Psoas muscle (tissue), 8 donors: ENCODE data around the gene ZNRF2. TPM values are rescaled to one million over a fixed set of nuclear protein-coding genes. Genes with fewer than 3 reads are reported as not detected.

Experiments
- ATAC-seq, 4 donors: fragments of 200-7000 bp; cut with Tn5 transposase; one replicate each; pipeline ENCODE4 v1.9.1; 2020; ENCODE audit warnings: moderate library complexity in 3 of 4, mild to moderate bottlenecking in 2 of 4
- DNase-seq, 2 donors: peaks; one replicate each; pipeline ENCODE4 v3.0.0-alpha.2; 2020
- H3K27ac ChIP-seq: fragments of 200-600 bp; one replicate; pipeline ENCODE4 v1.8.0; 2022
- H3K27me3 ChIP-seq, 3 donors: fragments of 200-600 bp in 1 of 3; one replicate each; pipeline versions ENCODE4 v1.6.1 to v1.8.0; 2013 to 2022; ENCODE audit warnings: low read length in 2 of 3, mild to moderate bottlenecking in 2 of 3, moderate library complexity in 1 of 3; ENCODE audit not compliant: insufficient read depth in 3 of 3
- H3K36me3 ChIP-seq, 2 donors: fragments of 200-600 bp in 1 of 2; one replicate each; pipeline versions ENCODE4 v1.6.1 to v1.8.0; 2013 to 2022; ENCODE audit warnings: low read depth in 1 of 2, mild to moderate bottlenecking in 1 of 2, moderate library complexity in 1 of 2; ENCODE audit not compliant: insufficient read depth in 1 of 2
- H3K4me1 ChIP-seq: fragments of 200-600 bp; one replicate; pipeline ENCODE4 v1.8.0; 2022
- H3K4me3 ChIP-seq: fragments of 200-600 bp; one replicate; pipeline ENCODE4 v1.8.0; 2022; ENCODE audit warnings: mild to moderate bottlenecking
- H3K9me3 ChIP-seq: fragments of 200-600 bp; one replicate; pipeline ENCODE4 v1.8.0; 2022
- WGBS, 3 donors: extraction: QIAGEN DNeasy Blood & Tissue Kit; methylation state at CpG; one replicate each; pipeline versions ENCODE4 v1.1.6 to v1.1.7; 2013; 5-methylcytosine and 5-hydroxymethylcytosine counted together
- intact Hi-C, 2 donors: fragments of 100-400 bp; cut with DNase I; formaldehyde crosslinking; loops; one replicate each; pipeline versions ENCODE4 v1.11.0 to v1.14.2; 2022
- polyA plus RNA-seq, 3 donors: library from polyadenylated mRNA; stranded (reverse); fragments of 200-250 nt; gene quantifications; one replicate each; pipeline ENCODE4 v1.2.3, GENCODE V29; 2013
- total RNA-seq, 4 donors: library from RNA; stranded (reverse); fragmentation: NEBNext Ultra II Directional in 2 of 4; extraction: Animal tissue kit (Norgen Biotek cat#: 25700) in 2 of 4; gene quantifications; one replicate each; pipeline versions ENCODE4 v1.2.1 to v1.2.4, GENCODE V29; 2021 to 2023
- TF ChIP-seq, protein P1 (sequence below): fragments of 200-600 bp; IDR thresholded peaks from one replicate; pipeline ENCODE4 v1.8.0; 2022; ENCODE audit warnings: antibody characterized with exemption
- donor health status: healthy with polysubstance abuse.
- donor health status: DM: no; HTN: no; CAD: no; lungs with moderate emphysema.
- donor health status: Bipolar disorder and iron deficiency.
- donor health status: healthy.
- donor health status: DM: yes; HTN: yes; CAD: no.
- donor health status: DM: no; HTN: no; CAD: no.
- donor health status: DM: no; HTN: no; CAD: no.
- donor health status: DM: yes; HTN: yes; CAD: no.

The ZNRF2 gene
- total and polyA plus RNA-seq, 7 donors: 3.9 to 21.5 (median 10.2) TPM

DNA sequence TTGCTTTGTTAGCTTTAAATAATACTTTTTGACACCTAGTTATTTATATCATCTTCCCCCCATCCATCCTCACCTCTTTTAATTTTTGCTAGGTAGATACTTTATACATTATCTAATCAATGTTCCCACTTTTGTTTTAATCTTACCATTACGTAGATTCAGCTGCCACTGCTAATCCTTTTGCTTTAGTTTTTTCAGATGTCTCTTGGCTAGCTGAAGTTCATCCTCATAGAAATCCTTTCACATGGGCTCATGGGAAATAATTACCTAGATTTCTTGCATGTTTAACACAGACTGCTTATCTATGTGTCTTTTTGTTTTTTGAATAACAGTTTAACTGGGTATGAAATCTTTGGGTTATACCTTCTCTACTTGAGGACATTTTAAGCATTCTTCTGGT is 60.1 kb downstream of the ZNRF2 start:
- 50 to 55% (median 51%) methylated on average over 1 of the region's 1 CpG for WGBS, 3 donors
- TF ChIP-seq, protein P1, sequence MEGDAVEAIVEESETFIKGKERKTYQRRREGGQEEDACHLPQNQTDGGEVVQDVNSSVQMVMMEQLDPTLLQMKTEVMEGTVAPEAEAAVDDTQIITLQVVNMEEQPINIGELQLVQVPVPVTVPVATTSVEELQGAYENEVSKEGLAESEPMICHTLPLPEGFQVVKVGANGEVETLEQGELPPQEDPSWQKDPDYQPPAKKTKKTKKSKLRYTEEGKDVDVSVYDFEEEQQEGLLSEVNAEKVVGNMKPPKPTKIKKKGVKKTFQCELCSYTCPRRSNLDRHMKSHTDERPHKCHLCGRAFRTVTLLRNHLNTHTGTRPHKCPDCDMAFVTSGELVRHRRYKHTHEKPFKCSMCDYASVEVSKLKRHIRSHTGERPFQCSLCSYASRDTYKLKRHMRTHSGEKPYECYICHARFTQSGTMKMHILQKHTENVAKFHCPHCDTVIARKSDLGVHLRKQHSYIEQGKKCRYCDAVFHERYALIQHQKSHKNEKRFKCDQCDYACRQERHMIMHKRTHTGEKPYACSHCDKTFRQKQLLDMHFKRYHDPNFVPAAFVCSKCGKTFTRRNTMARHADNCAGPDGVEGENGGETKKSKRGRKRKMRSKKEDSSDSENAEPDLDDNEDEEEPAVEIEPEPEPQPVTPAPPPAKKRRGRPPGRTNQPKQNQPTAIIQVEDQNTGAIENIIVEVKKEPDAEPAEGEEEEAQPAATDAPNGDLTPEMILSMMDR: no peak
- Histone ChIP-seq H3K27ac (no peak overlapping the region), H3K36me3 (no peaks in the 10 kb centered on the region), H3K27me3 (no peaks in the 10 kb centered on the region), H3K4me3 (no peak overlapping the region), H3K9me3 (no peaks in the 10 kb centered on the region), H3K4me1 (peaks cover 17% of the 10 kb centered on the region)
- DNase-seq (no peak), ATAC-seq (no peak)
- intact Hi-C loops: loop anchor here in 1 of 2 donors (5.0 kb wide), 1 partner anchor 42 kb away; no protein-coding TSS in a partner anchor

DNA sequence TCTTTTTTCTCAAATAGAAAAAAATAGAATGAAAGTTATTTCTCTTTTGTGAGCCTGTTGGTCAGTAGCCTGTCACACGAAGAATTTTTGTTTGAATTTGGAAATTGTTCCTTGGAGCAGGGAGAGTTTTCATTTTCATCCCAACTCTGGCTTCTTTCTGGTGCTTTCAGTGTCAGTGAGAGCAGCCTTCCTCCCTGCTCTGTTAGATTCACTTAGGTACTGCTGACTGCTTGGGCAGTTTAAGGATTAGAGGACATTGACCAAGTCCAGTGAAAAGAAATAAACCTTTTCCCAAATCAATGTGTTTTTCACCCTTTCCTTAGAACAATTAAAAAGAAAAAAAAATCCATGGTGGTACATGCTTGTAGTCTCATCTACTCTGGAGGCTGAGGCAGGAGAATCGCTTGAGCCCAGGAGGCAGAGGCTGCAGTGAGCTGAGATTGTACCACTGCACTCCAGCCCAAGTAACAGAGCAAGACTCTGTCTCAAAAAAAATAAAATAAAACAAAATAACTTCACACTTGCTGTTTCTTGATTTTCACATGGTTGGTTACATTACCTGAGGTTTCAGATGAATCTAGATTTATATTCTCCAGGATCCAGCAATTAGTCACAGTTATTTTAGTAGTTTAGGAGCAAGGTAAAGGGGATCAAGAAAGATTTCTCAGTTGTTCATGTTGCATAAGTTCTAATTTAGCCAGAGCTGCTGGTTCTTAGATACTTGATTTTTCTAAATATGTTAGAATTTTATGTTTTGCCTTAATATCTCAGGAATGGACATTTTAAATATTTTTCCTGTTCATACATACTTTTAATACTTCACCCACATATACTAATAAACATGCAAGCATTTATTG is 63.1 kb downstream of the ZNRF2 start:
- Histone ChIP-seq H3K36me3 (no peaks in the 10 kb centered on the region), H3K27me3 (no peaks in the 10 kb centered on the region), H3K4me1 (peaks cover 27% of the 10 kb centered on the region), H3K27ac (peak overlapping the region; percentile 33), H3K9me3 (no peaks in the 10 kb centered on the region), H3K4me3 (no peak overlapping the region)
- 82 to 95% (median 89%) methylated on average over 2 of the region's 2 CpGs for WGBS, 3 donors
- DNase-seq (no peak), ATAC-seq (peak in 1 of 4 donors; percentile 26)
- TF ChIP-seq, protein P1: no peak
- intact Hi-C loops: no loop called here

DNA sequence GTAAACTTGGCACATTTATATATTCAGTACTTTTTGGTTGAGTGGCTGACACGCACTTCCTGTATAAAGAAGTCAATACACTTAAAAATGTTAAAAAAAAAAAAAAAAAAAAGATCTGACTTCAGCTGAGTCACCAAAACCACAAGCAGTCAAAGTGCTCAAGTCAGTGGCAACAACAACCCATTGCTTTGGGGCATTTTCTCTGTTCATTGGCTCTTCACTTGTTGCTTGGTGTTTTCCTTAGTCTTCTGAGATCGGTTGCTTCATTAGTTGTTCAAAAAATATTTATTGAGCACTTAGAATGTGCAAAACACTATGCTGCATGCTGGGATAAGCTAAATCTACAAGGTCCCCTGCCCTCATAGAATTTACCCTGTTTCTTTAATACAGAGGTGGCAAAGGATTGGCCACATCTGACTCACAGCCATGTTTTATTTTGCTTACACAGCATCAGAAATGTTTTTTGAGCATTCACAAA is 63.7 kb downstream of the ZNRF2 start:
- H3K36me3 ChIP-seq: no peaks in the 10 kb centered on the region
- peaks cover 31% of the 10 kb centered on the region for H3K4me1 ChIP-seq
- no peak overlapping the region for H3K4me3 ChIP-seq
- peak in 2 of 4 donors; percentile 27 to 40 for ATAC-seq
- DNase-seq: no peak
- no peaks in the 10 kb centered on the region for H3K9me3 ChIP-seq
- 74 to 77% (median 76%) methylated on average over 2 of the region's 2 CpGs for WGBS, 3 donors
- TF ChIP-seq, protein P1: no peak
- H3K27me3 ChIP-seq: no peaks in the 10 kb centered on the region
- H3K27ac ChIP-seq: peak overlapping the region; percentile 33
- intact Hi-C loops: no loop called here

DNA sequence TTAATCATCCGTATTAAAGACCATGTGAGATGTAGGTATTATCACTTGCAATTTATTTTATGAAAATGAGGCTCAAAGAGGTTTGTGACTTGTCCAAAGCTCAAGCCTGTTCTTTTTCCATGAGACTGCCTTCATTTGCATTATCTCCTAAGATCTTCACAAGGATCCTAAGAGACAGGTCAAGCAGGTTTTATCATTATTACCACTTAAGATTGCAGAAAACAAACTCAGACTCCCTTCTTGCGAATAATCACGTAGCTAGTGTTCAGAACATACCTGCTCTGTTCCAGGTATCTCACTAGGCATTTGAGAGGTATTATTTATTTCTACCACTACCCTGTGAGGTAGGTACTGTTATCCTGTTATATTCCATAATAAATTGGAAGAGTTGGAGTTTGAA is 64.8 kb downstream of the ZNRF2 start:
- intact Hi-C loops: no loop called here
- no peaks in the 10 kb centered on the region for H3K36me3 ChIP-seq
- no peak overlapping the region for H3K4me3 ChIP-seq
- DNase-seq (no peak), ATAC-seq (no peak)
- H3K4me1 ChIP-seq: peaks cover 31% of the 10 kb centered on the region
- TF ChIP-seq, protein P1: no peak
- H3K27me3 ChIP-seq: no peaks in the 10 kb centered on the region
- H3K9me3 ChIP-seq: no peaks in the 10 kb centered on the region
- H3K27ac ChIP-seq: no peak overlapping the region
- 93 to 99% (median 98%) methylated on average over 3 of the region's 3 CpGs for WGBS, 3 donors
